ENCODE measurements around the gene ABHD4.

The ABHD4 gene

GRCh38 chr14:22657861-22658260 is 59.8 kb downstream of the ABHD4 start:
- H3K4me3 ChIP-seq (ENCODE audit: low read depth, low read length): no peak overlapping the region
- H3K27me3 ChIP-seq (ENCODE audit: control insufficient read depth, insufficient read depth, low read length): no peaks in the 10 kb centered on the region
- H3K4me1 ChIP-seq (ENCODE audit: control insufficient read depth, insufficient read depth, low read length): peaks cover 2% of the 10 kb centered on the region
- no peaks in the 10 kb centered on the region for H3K9me3 ChIP-seq (ENCODE audit: control insufficient read depth, insufficient read depth, low read length)
- H3K9ac ChIP-seq (ENCODE audit: low read depth, low read length): no peak overlapping the region
- no peaks in the 10 kb centered on the region for H3K36me3 ChIP-seq (ENCODE audit: control insufficient read depth, insufficient read depth, low read length)

GRCh38 chr14:22658946-22659345 is 60.8 kb downstream of the ABHD4 start:
- H3K36me3 ChIP-seq (ENCODE audit: control insufficient read depth, insufficient read depth, low read length): no peaks in the 10 kb centered on the region
- no peak overlapping the region for H3K4me3 ChIP-seq (ENCODE audit: low read depth, low read length)
- H3K9ac ChIP-seq (ENCODE audit: low read depth, low read length): no peak overlapping the region
- no peaks in the 10 kb centered on the region for H3K9me3 ChIP-seq (ENCODE audit: control insufficient read depth, insufficient read depth, low read length)
- H3K27me3 ChIP-seq (ENCODE audit: control insufficient read depth, insufficient read depth, low read length): no peaks in the 10 kb centered on the region
- H3K4me1 ChIP-seq (ENCODE audit: control insufficient read depth, insufficient read depth, low read length): no peaks in the 10 kb centered on the region

- no peaks in the 10 kb centered on the region for H3K4me1 ChIP-seq (ENCODE audit: control insufficient read depth, insufficient read depth, low read length)
- no peaks in the 10 kb centered on the region for H3K9me3 ChIP-seq (ENCODE audit: control insufficient read depth, insufficient read depth, low read length)
- H3K9ac ChIP-seq (ENCODE audit: low read depth, low read length): no peak overlapping the region
- no peak overlapping the region for H3K4me3 ChIP-seq (ENCODE audit: low read depth, low read length)
- H3K36me3 ChIP-seq (ENCODE audit: control insufficient read depth, insufficient read depth, low read length): no peaks in the 10 kb centered on the region
- no peaks in the 10 kb centered on the region for H3K27me3 ChIP-seq (ENCODE audit: control insufficient read depth, insufficient read depth, low read length)
These were observed 62.6 kb downstream of the ABHD4 start for GRCh38 chr14:22660654-22661053.
